ENCODE results near the gene ZCCHC2.

Gene ZCCHC2

GRCh38 chr18:62609764-62610163 is 86.9 kb downstream of the ZCCHC2 start:
- no peaks in the 10 kb centered on the region for H3K4me1 ChIP-seq (ENCODE audit: low read depth, poor library complexity, severe bottlenecking)

GRCh38 chr18:62610351-62610700 is 87.5 kb downstream of the ZCCHC2 start:
- H3K79me2 ChIP-seq (ENCODE audit: insufficient read depth, low read depth) = no peaks in the 10 kb centered on the region
- H3K27me3 ChIP-seq (ENCODE audit: insufficient read depth, low read depth) = no peaks in the 10 kb centered on the region
- H3K9ac ChIP-seq = no peak overlapping the region
- H3K4me3 ChIP-seq (IDR thresholded peaks at IDR 0.05; ENCODE audit: insufficient read depth, low read depth, low read length) = no peak overlapping the region
- no peak for TF ChIP-seq CTCF (conservative IDR thresholded peaks at IDR 0.05; ENCODE audit: low read depth, low read length)
- H3K4me2 ChIP-seq = no peak overlapping the region
- no peaks in the 10 kb centered on the region for H4K20me1 ChIP-seq (ENCODE audit: insufficient read depth)
- H3K27ac ChIP-seq = no peak overlapping the region
- no peaks in the 10 kb centered on the region for H3K4me1 ChIP-seq (ENCODE audit: low read depth, poor library complexity, severe bottlenecking)
- H3K36me3 ChIP-seq (ENCODE audit: insufficient read depth) = no peaks in the 10 kb centered on the region
- no peak overlapping the region for H2AFZ ChIP-seq (ENCODE audit: low read depth)

More at GRCh38 chr18:62609764-62610163, 86.9 kb downstream of the ZCCHC2 start:
- no peak overlapping the region for H3K4me3 ChIP-seq (IDR thresholded peaks at IDR 0.05; ENCODE audit: insufficient read depth, low read depth, low read length)
- H4K20me1 ChIP-seq (ENCODE audit: insufficient read depth) = no peaks in the 10 kb centered on the region
- H2AFZ ChIP-seq (ENCODE audit: low read depth) = no peak overlapping the region
- H3K79me2 ChIP-seq (ENCODE audit: insufficient read depth, low read depth) = no peaks in the 10 kb centered on the region
- no peak overlapping the region for H3K27ac ChIP-seq
- H3K9ac ChIP-seq = no peak overlapping the region
- TF ChIP-seq CTCF (conservative IDR thresholded peaks at IDR 0.05; ENCODE audit: low read depth, low read length) = no peak
- no peaks in the 10 kb centered on the region for H3K36me3 ChIP-seq (ENCODE audit: insufficient read depth)
- no peak overlapping the region for H3K4me2 ChIP-seq
- H3K27me3 ChIP-seq (ENCODE audit: insufficient read depth, low read depth) = no peaks in the 10 kb centered on the region

- Histone ChIP-seq H3K9ac (no peak overlapping the region), H3K4me3 (IDR thresholded peaks at IDR 0.05; ENCODE audit: insufficient read depth, low read depth, low read length) (no peak overlapping the region), H3K4me2 (no peak overlapping the region), H3K79me2 (ENCODE audit: insufficient read depth, low read depth) (no peaks in the 10 kb centered on the region), H3K27ac (no peak overlapping the region), H4K20me1 (ENCODE audit: insufficient read depth) (no peaks in the 10 kb centered on the region), H3K27me3 (ENCODE audit: insufficient read depth, low read depth) (no peaks in the 10 kb centered on the region), H3K36me3 (ENCODE audit: insufficient read depth) (no peaks in the 10 kb centered on the region), H2AFZ (ENCODE audit: low read depth) (no peak overlapping the region), H3K4me1 (ENCODE audit: low read depth, poor library complexity, severe bottlenecking) (no peaks in the 10 kb centered on the region)
- TF ChIP-seq CTCF (conservative IDR thresholded peaks at IDR 0.05; ENCODE audit: low read depth, low read length) = no peak
Observed at GRCh38 chr18:62610701-62611411, 88.0 kb downstream of the ZCCHC2 start.

- Histone ChIP-seq H4K20me1 (ENCODE audit: insufficient read depth) (no peaks in the 10 kb centered on the region), H3K79me2 (ENCODE audit: insufficient read depth, low read depth) (no peaks in the 10 kb centered on the region), H3K27ac (no peak overlapping the region), H3K4me2 (no peak overlapping the region), H3K27me3 (ENCODE audit: insufficient read depth, low read depth) (no peaks in the 10 kb centered on the region), H3K9ac (no peak overlapping the region), H3K36me3 (ENCODE audit: insufficient read depth) (no peaks in the 10 kb centered on the region), H3K4me1 (ENCODE audit: low read depth, poor library complexity, severe bottlenecking) (no peaks in the 10 kb centered on the region), H3K4me3 (IDR thresholded peaks at IDR 0.05; ENCODE audit: insufficient read depth, low read depth, low read length) (no peak overlapping the region), H2AFZ (ENCODE audit: low read depth) (no peak overlapping the region)
- TF ChIP-seq CTCF (conservative IDR thresholded peaks at IDR 0.05; ENCODE audit: low read depth, low read length) = no peak
Observed at GRCh38 chr18:62611453-62612288, 88.8 kb downstream of the ZCCHC2 start.

All from KMS-11 (cell line).